Testis (tissue), 3 donors: Measurements from ENCODE around the gene ATXN7L1. TPM values are rescaled to one million over a fixed set of nuclear protein-coding genes. Genes with fewer than 3 reads are reported as not detected.
A peak's percentile ranks its signal among the peaks of the same experiment; 100 is the strongest.

Source experiments
- DNase-seq: peaks from one replicate; pipeline ENCODE4 v3.0.0-alpha.2; 2019
- H3K27ac ChIP-seq, 2 donors: fragments of 200-600 bp; sonication (generic); one replicate each; pipeline ENCODE4 v1.5.1; 2019
- H3K27me3 ChIP-seq: fragments of 200-600 bp; sonication (generic); one replicate; pipeline ENCODE4 v1.5.1; 2019
- H3K36me3 ChIP-seq: fragments of 200-600 bp; sonication (generic); one replicate; pipeline ENCODE4 v1.5.1; 2017; ENCODE audit warnings: low read depth; ENCODE audit errors: missing control alignments
- H3K4me1 ChIP-seq: fragments of 200-600 bp; sonication (generic); one replicate; pipeline ENCODE4 v1.5.1; 2019
- H3K4me3 ChIP-seq, 2 donors: fragments of 200-600 bp; sonication (generic); one replicate each; pipeline ENCODE4 v1.5.1; 2017 to 2019
- H3K9me3 ChIP-seq: fragments of 200-600 bp; sonication (generic); one replicate; pipeline ENCODE4 v1.5.1; 2017
- POLR2A ChIP-seq: fragments of 450-650 bp; IDR thresholded peaks from one replicate; pipeline ENCODE4 v1.6.1; 2017; ENCODE audit warnings: antibody characterized with exemption, mild to moderate bottlenecking, moderate library complexity
- WGBS, 2 donors: methylation state at CpG; one replicate each; pipeline ENCODE4 v1.1.5; 2018; 5-methylcytosine and 5-hydroxymethylcytosine counted together
- intact Hi-C: fragments of 100-400 bp; cut with DNase I; formaldehyde crosslinking; loops from one replicate; pipeline ENCODE4 v1.15.1; 2023; ENCODE audit warnings: low total_unique reads
- polyA plus RNA-seq: library from polyadenylated mRNA; stranded (reverse); fragments of 350-450 nt; fragmentation: Illumina TruSeq; extraction: RNeasy Lipid Tissue Mini Kit (QIAGEN cat#74804); gene quantifications from one replicate; pipeline ENCODE4 v1.2.3, GENCODE V29; 2014; ENCODE audit warnings: low read depth, low replicate concordance; ENCODE audit not compliant: insufficient read depth
- total RNA-seq, 2 donors: library from RNA; depleted of rRNA; stranded (reverse); fragments of >200 nt; gene quantifications; one replicate each; pipeline ENCODE4 v1.2.3, GENCODE V29; 2016
- TF ChIP-seq, protein P1 (sequence below), 3 experiments: fragments of 450-650 bp in 2 of 3; fragments of 200-600 bp in 1 of 3; sonication (generic) in 1 of 3; IDR thresholded peaks; one replicate each; pipeline ENCODE4 v1.5.1; 2016 to 2019; ENCODE audit warnings: antibody characterized with exemption in 3 of 3, mild to moderate bottlenecking in 2 of 3, moderate library complexity in 1 of 3

Gene ATXN7L1
- total and polyA plus RNA-seq, 3 donors from 2014 or later: 35.7 to 61.7 (median 35.9) TPM

DNA sequence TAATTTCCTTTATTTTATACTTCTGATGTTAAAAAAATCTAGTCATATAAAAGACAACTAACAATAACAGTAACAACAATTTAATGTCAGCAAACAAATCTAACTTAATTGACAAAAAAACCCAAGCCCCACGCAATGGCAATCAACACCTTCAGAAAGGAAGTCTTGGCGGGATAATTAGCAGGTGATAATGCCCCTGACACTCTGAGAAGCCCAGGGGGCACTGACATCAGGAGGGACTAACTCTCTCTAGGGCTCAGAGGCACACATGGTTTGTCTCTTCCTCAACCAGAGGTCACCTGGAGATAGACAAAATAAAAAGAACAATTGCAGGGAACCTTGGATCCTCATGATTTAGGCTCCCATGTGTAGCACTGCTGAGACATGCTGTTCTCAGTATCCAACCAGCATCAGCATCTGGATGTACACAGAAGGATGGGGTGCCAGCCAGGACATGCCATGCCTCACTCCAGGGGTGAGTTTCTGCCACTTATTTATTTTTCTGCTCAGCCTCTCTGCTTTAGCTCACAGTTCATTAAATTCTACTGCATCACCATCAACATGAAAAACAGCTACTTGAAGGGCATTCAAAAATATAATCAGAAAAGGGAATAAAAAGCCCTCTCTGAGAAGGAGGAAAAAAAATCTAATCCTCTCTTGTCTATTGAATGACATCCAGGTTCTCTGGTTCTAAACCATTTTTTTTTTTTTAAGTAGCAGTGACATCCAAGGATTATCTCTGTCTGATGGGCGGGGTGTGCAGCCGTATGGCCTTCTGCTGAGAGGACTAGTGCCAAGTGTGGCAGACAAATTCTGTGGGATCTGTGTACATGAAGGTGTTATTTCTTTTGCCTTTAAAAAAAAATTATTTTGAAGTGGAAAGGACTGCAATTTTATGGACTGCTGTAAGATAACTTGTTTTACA lies 96.3 kb downstream of the ATXN7L1 start:
- intact Hi-C loops: no loop called here
- WGBS, 2 donors: 70 to 71% methylated on average over 4 of the region's 4 CpGs
- H3K4me1 ChIP-seq: peaks cover 3% of the 10 kb centered on the region
- H3K27ac ChIP-seq: no peak overlapping the region
- H3K9me3 ChIP-seq: no peaks in the 10 kb centered on the region
- no peak overlapping the region for H3K4me3 ChIP-seq
- H3K27me3 ChIP-seq: no peaks in the 10 kb centered on the region
- H3K36me3 ChIP-seq: no peaks in the 10 kb centered on the region
- TF ChIP-seq, protein P1, sequence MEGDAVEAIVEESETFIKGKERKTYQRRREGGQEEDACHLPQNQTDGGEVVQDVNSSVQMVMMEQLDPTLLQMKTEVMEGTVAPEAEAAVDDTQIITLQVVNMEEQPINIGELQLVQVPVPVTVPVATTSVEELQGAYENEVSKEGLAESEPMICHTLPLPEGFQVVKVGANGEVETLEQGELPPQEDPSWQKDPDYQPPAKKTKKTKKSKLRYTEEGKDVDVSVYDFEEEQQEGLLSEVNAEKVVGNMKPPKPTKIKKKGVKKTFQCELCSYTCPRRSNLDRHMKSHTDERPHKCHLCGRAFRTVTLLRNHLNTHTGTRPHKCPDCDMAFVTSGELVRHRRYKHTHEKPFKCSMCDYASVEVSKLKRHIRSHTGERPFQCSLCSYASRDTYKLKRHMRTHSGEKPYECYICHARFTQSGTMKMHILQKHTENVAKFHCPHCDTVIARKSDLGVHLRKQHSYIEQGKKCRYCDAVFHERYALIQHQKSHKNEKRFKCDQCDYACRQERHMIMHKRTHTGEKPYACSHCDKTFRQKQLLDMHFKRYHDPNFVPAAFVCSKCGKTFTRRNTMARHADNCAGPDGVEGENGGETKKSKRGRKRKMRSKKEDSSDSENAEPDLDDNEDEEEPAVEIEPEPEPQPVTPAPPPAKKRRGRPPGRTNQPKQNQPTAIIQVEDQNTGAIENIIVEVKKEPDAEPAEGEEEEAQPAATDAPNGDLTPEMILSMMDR (IDR thresholded peaks at IDR 0.05): no peak
- no peak for TF ChIP-seq POLR2A
- DNase-seq: no peak

DNA sequence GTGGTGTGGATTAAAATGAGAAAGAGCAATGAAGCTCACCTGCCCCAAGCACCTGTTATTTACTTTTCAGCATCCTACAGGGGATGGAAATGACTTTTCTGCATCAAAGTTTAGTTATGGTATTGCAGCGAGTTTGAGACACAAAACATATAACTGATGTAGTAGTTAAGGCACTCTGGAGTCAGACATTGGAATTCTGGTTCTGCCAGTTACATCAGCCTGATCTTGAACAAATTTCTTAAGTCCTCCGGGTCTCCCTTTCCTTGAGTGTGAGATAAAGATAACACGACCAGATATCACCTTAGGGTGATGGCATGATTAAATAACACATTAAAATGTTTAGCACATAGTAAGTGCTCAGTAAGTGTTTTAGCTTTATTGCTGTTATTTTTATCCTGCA lies 97.4 kb downstream of the ATXN7L1 start:
- intact Hi-C loops: no loop called here
- Histone ChIP-seq H3K27me3 (no peaks in the 10 kb centered on the region), H3K4me1 (peaks cover 3% of the 10 kb centered on the region), H3K27ac (no peak overlapping the region), H3K4me3 (no peak overlapping the region), H3K9me3 (no peaks in the 10 kb centered on the region), H3K36me3 (no peaks in the 10 kb centered on the region)
- TF ChIP-seq, protein P1 (IDR thresholded peaks at IDR 0.05): no peak
- no peak for TF ChIP-seq POLR2A
- 88 to 91% methylated on average over 3 of the region's 3 CpGs for whole genome bisulfite sequencing, 2 donors
- no peak for DNase-seq

DNA sequence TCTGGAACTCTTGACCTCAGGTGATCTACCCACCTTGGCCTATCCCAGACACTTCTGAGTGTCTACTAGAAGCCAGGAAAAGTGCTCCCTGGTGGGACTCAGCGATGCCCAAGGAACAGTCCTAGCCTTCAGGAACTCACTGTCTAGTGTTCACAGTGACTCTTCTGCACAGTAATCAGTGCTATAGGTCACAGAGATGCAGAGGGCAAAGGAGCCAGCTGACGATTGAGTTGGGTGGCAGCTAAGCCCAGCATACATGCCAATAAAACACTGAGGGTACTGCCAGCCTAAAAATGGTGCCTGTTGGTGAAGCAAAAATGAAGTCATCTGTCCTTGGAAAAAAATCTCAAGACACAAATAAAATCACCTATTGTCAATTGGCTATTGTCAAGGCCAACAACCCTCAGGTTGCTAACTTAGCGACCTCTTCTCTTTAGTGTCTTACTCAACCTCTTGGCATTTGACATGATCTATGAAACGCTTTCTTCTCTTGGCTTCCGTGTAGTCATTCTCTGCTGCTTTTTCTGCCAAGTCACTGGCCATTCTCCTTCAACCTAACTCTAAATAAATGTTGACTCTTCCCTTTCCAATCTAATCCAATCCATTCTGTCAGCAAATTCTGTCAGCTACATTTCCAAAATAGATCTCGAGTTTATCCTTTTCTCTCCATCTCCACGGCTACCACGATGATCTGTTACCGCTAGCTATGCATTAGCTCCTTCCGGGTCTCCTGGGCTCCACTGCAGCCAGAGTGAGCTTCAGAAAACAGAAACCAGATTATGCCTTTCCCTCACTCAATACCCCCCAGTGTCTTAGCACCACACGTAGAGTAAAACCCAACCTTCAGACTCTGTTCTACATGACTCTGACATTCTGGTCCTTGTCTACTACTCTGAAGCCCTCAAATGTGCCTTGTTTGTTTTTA lies 99.2 kb downstream of the ATXN7L1 start:
- no peak overlapping the region for H3K27ac ChIP-seq
- no peak for TF ChIP-seq POLR2A
- intact Hi-C loops: no loop called here

DNA sequence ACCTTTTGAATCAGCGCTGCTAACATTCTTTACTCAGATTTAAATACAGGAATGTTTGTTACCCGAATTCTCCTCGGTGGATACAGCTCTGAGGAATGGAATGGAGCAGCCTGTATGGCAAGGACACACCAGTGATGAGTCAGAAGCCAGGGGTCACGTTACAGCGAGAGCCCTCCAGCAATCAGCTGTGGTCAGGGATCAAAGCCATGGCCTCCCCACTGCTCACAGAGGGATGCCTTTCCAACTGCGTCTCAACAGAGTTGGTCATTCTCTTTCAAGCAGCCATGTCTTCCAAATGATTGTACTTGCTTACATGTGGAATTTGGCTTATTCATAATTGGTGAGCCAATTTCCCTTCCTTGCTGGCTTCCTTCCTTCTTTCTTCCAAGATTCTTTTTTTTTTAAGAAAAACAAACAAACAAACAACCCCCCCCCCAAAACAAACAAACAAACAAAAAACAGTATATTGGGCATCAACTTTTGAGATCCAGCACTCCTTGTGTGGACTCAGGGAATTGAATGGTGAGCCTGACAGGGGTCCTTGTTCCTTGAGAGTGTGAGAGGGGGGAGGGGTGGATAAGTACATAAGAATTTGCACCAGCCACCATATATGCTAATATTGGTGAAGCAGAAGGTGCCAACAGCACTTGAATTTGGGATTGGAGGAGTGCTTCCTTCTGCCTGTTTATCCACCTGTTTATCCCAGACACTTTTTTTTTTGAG lies 100.2 kb downstream of the ATXN7L1 start:
- no peak overlapping the region for H3K27ac ChIP-seq
- no peak for TF ChIP-seq POLR2A
- TF ChIP-seq, protein P1 (IDR thresholded peaks at IDR 0.05): no peak
- H3K36me3 ChIP-seq: no peaks in the 10 kb centered on the region
- H3K4me1 ChIP-seq: peaks cover 3% of the 10 kb centered on the region
- 24 to 31% methylated on average over 6 of the region's 6 CpGs for WGBS, 2 donors
- no peak overlapping the region for H3K4me3 ChIP-seq
- H3K9me3 ChIP-seq: no peaks in the 10 kb centered on the region
- intact Hi-C loops: no loop called here
- DNase-seq: peak; percentile 69
- no peaks in the 10 kb centered on the region for H3K27me3 ChIP-seq

More for the DNA sequence above, 99.2 kb downstream of the ATXN7L1 start:
- Histone ChIP-seq H3K27me3 (no peaks in the 10 kb centered on the region), H3K4me3 (no peak overlapping the region), H3K36me3 (no peaks in the 10 kb centered on the region), H3K9me3 (no peaks in the 10 kb centered on the region), H3K4me1 (peaks cover 3% of the 10 kb centered on the region)
- DNase-seq: no peak
- WGBS, 2 donors: 88 to 91% methylated on average over 11 of the region's 11 CpGs
